Upper lobe of right lung (tissue), 1 donor: Measurements from ENCODE around the gene PLD5. TPM values are rescaled to one million over a fixed set of nuclear protein-coding genes. Genes with fewer than 3 reads are reported as not detected.

Experiments used
- ATAC-seq: fragments of 200-7000 bp; cut with Tn5 transposase; one replicate; pipeline ENCODE4 v1.9.1; 2020; ENCODE audit warnings: mild to moderate bottlenecking, moderate library complexity
- DNase-seq: peaks from one replicate; pipeline ENCODE4 v3.0.0-alpha.2; 2020
- H3K27ac ChIP-seq: fragments of 200-600 bp; one replicate; pipeline ENCODE4 v1.8.0; 2022
- H3K27me3 ChIP-seq: fragments of 200-600 bp; one replicate; pipeline ENCODE4 v1.8.0; 2022; ENCODE audit warnings: mild to moderate bottlenecking
- H3K36me3 ChIP-seq: fragments of 200-600 bp; one replicate; pipeline ENCODE4 v1.8.0; 2022
- H3K4me1 ChIP-seq: fragments of 200-600 bp; one replicate; pipeline ENCODE4 v1.8.0; 2022
- H3K4me3 ChIP-seq: fragments of 200-600 bp; one replicate; pipeline ENCODE4 v1.8.0; 2022; ENCODE audit warnings: mild to moderate bottlenecking
- H3K9me3 ChIP-seq: fragments of 200-600 bp; one replicate; pipeline ENCODE4 v1.8.0; 2022
- intact Hi-C: fragments of 100-400 bp; cut with DNase I; formaldehyde crosslinking; loops from one replicate; pipeline ENCODE4 v1.11.0; 2022
- total RNA-seq: library from RNA; stranded (reverse); fragmentation: NEBNext Ultra II Directional; extraction: Animal tissue kit (Norgen Biotek cat#: 25700); gene quantifications from one replicate; pipeline ENCODE4 v1.2.1, GENCODE V29; 2021
- TF ChIP-seq, protein P1 (sequence below): fragments of 200-600 bp; IDR thresholded peaks from one replicate; pipeline ENCODE4 v1.8.0; 2022; ENCODE audit warnings: antibody characterized with exemption
- donor health status: DM: no; HTN: yes; CAD: no; lungs with severe emphysema.

Gene PLD5
- total RNA-seq, 1 donor from 2014 or later = 0.87 TPM

DNA sequence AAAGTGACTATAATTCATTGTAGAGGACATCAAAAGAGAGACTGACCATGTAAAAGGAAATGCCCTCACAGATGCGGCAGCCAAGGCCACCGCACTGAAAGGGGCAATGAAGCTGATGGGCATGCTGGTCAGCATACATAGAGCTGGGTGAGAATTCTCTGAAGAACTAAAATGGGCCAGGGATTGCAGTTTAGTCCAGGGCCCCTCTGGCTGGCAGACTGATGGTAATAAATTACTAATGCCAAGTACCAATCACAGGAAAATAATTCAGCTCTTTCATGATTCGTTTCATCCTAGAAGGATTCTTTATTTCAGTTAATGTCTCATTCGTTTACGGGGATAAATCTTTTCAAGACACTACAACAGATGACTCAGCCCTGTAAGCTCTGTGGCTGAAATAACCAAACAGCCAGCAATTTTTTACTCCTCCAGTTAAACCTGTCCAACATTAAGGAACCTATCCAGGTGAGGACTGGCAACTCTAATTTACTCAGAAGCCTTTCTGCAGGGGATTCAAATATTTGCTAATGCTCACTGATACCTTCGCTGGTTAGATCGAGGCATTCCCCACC lies 468.7 kb downstream of the PLD5 start:
- no peaks in the 10 kb centered on the region for H3K9me3 ChIP-seq
- TF ChIP-seq, protein P1, sequence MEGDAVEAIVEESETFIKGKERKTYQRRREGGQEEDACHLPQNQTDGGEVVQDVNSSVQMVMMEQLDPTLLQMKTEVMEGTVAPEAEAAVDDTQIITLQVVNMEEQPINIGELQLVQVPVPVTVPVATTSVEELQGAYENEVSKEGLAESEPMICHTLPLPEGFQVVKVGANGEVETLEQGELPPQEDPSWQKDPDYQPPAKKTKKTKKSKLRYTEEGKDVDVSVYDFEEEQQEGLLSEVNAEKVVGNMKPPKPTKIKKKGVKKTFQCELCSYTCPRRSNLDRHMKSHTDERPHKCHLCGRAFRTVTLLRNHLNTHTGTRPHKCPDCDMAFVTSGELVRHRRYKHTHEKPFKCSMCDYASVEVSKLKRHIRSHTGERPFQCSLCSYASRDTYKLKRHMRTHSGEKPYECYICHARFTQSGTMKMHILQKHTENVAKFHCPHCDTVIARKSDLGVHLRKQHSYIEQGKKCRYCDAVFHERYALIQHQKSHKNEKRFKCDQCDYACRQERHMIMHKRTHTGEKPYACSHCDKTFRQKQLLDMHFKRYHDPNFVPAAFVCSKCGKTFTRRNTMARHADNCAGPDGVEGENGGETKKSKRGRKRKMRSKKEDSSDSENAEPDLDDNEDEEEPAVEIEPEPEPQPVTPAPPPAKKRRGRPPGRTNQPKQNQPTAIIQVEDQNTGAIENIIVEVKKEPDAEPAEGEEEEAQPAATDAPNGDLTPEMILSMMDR = no peak
- intact Hi-C loops = no loop called here
- no peaks in the 10 kb centered on the region for H3K4me1 ChIP-seq
- H3K27me3 ChIP-seq = no peaks in the 10 kb centered on the region
- ATAC-seq = no peak
- no peaks in the 10 kb centered on the region for H3K36me3 ChIP-seq
- H3K27ac ChIP-seq = no peak overlapping the region
- no peak overlapping the region for H3K4me3 ChIP-seq
- no peak for DNase-seq

- no peaks in the 10 kb centered on the region for H3K27me3 ChIP-seq
- no peaks in the 10 kb centered on the region for H3K36me3 ChIP-seq
- no peak overlapping the region for H3K4me3 ChIP-seq
- intact Hi-C loops = no loop called here
- H3K9me3 ChIP-seq = no peaks in the 10 kb centered on the region
- no peak for ATAC-seq
- no peaks in the 10 kb centered on the region for H3K4me1 ChIP-seq
- DNase-seq = no peak
- H3K27ac ChIP-seq = no peak overlapping the region
- TF ChIP-seq, protein P1 = no peak
Measured at GRCh38 chr1:242043165-242043564, 481.3 kb downstream of the PLD5 start.

- Histone ChIP-seq H3K4me3 (no peak overlapping the region), H3K9me3 (no peaks in the 10 kb centered on the region), H3K27me3 (no peaks in the 10 kb centered on the region), H3K4me1 (no peaks in the 10 kb centered on the region), H3K27ac (no peak overlapping the region), H3K36me3 (no peaks in the 10 kb centered on the region)
- no peak for ATAC-seq
- intact Hi-C loops = no loop called here
- TF ChIP-seq, protein P1 = no peak
- no peak for DNase-seq
Measured at GRCh38 chr1:242034392-242034791, 490.1 kb downstream of the PLD5 start.

DNA sequence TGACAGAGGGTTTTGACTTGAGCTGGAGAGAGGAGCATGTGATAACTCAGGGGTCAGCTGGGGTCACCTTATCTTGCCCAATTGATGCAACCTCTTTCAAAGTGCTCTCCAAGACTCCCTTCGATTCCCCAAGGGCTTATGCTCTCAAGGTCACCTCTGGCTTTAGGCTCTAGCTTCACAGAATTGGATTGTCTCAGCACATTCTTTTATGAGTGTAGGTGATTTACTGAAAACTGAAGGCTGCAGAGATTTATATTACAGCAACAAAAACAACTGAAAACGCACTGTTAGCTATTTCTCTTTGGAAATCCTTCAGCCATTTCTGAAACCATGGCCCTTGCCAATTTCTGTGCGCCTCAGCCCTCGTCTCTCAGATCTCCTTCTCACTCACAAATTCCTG lies 491.1 kb downstream of the PLD5 start:
- ATAC-seq (peak; percentile 27), DNase-seq (no peak)
- no peaks in the 10 kb centered on the region for H3K27me3 ChIP-seq
- no peaks in the 10 kb centered on the region for H3K9me3 ChIP-seq
- H3K4me3 ChIP-seq = no peak overlapping the region
- no peak overlapping the region for H3K27ac ChIP-seq
- no peaks in the 10 kb centered on the region for H3K4me1 ChIP-seq
- intact Hi-C loops = no loop called here
- H3K36me3 ChIP-seq = no peaks in the 10 kb centered on the region
- TF ChIP-seq, protein P1 = no peak
